Bladder microvascular endothelial cell (primary cell): Measurements from ENCODE around the gene IFIT1B. TPM values are rescaled to one million over a fixed set of nuclear protein-coding genes. Genes with fewer than 3 reads are reported as not detected.

Source experiments
- total RNA-seq: library from RNA; depleted of rRNA; stranded (reverse); fragments of >200 nt; gene quantifications from 2 replicates; pipeline ENCODE4 v1.2.3, GENCODE V29; 2014

Gene IFIT1B
- total RNA-seq = not detected in 2 replicates

GRCh38 chr10:89377705-89378637 lies at the start of gene IFIT1B:
TSS of gene IFIT1B (plus strand) at chr10:89378056. CDS start at chr10:89378136, 80 bp downstream.

GRCh38 chr10:89391907-89392756 lies 14.3 kb downstream of the IFIT1B start, which contains the start of gene IFIT1:
TSS of gene IFIT1 (plus strand) at chr10:89392623. CDS start at chr10:89392713, 90 bp downstream.

GRCh38 chr10:89414146-89414878 lies 36.5 kb downstream of the IFIT1B start, which contains the start of gene IFIT5:
TSS of gene IFIT5 (plus strand) at chr10:89414568. CDS start at chr10:89414799, 231 bp downstream.

Other genes starting within 250 kb of the IFIT1B start
- 0.65 and 5.0 TPM in 2 replicates for gene CH25H, start 170.7 kb upstream of the IFIT1B start, total RNA-seq
- gene LIPA, start 126.3 kb upstream of the IFIT1B start, total RNA-seq = 34.4 and 45.3 TPM in 2 replicates
- 2.6 and 5.3 TPM in 2 replicates for gene IFIT2, start 76.0 kb upstream of the IFIT1B start, total RNA-seq
- gene IFIT3, start 50.1 kb upstream of the IFIT1B start, total RNA-seq = 8.9 and 10.8 TPM in 2 replicates
- gene IFIT1, start 14.6 kb downstream of the IFIT1B start, total RNA-seq = 3.5 and 5.3 TPM in 2 replicates
- 7.3 and 9.8 TPM in 2 replicates for gene IFIT5, start 36.5 kb downstream of the IFIT1B start, total RNA-seq
- under 0.01 TPM in 1 of 2 replicates, not detected in the other for gene SLC16A12, start 157.5 kb downstream of the IFIT1B start, total RNA-seq